B cell (primary cell): ENCODE data around the gene TNPO2. TPM values are rescaled to one million over a fixed set of nuclear protein-coding genes. Genes with fewer than 3 reads are reported as not detected.

Source experiments
- ATAC-seq: fragments of 200-7000 bp; cut with Tn5 transposase; one replicate; pipeline ENCODE4 v1.10.0; 2021; ENCODE audit warnings: low read depth, mild to moderate bottlenecking, moderate number of reproducible peaks, moderate library complexity
- CTCF ChIA-PET: fragments of 350-600 bp; sonication (Branson Sonifier 250); formaldehyde crosslinking; loops from one replicate; lab custom pipeline; 2021; ENCODE audit warnings: antibody characterized with exemption, inconsistent platforms; lab: Charles Lee
- POLR2A ChIA-PET: fragments of 350-600 bp; sonication (Branson Sonifier 250); formaldehyde crosslinking; loops from one replicate; lab custom pipeline; 2021; ENCODE audit warnings: antibody characterized with exemption; lab: Charles Lee
- DNase-seq: peaks from one replicate; pipeline ENCODE4 v3.0.0; 2013
- H2AFZ ChIP-seq: 2 replicates; pipeline ENCODE4 v1.6.1; 2012; ENCODE audit warnings: mild to moderate bottlenecking, low read depth, low read length; ENCODE audit not compliant: insufficient read depth, poor library complexity, severe bottlenecking
- H3K27ac ChIP-seq, 2 donors: 1 replicate in 1 of 2; 2 replicates in 1 of 2; pipeline ENCODE4 v1.5.1; 2012 to 2013; ENCODE audit warnings: low read length in 2 of 2, mild to moderate bottlenecking in 2 of 2, moderate library complexity in 1 of 2
- H3K27me3 ChIP-seq, 4 experiments: fragments of 200-600 bp in 1 of 4; sonication (generic) in 1 of 4; replicated peaks in 1 of 4; 1 replicate in 2 of 4; 2 replicates in 2 of 4; pipeline versions ENCODE4 v1.6.1 to v1.7.0; 2013 to 2016; ENCODE audit warnings: low read length in 3 of 4, mild to moderate bottlenecking in 2 of 4, mixed read lengths in 1 of 4, moderate library complexity in 1 of 4; ENCODE audit not compliant: insufficient read depth in 4 of 4, control insufficient read depth in 3 of 4; ENCODE audit errors: control extremely low read depth in 1 of 4
- H3K36me3 ChIP-seq, 2 experiments: replicated peaks in 1 of 2; 1 replicate in 1 of 2; 2 replicates in 1 of 2; pipeline versions ENCODE4 v1.6.1 to v1.7.1; 2013; ENCODE audit warnings: low read length in 1 of 2; ENCODE audit not compliant: insufficient read depth in 2 of 2, control insufficient read depth in 1 of 2; ENCODE audit errors: control extremely low read depth in 1 of 2, extremely low read depth in 1 of 2
- H3K4me1 ChIP-seq, 2 donors: fragments of 200-600 bp in 1 of 2; sonication (generic) in 1 of 2; 1 replicate in 1 of 2; 2 replicates in 1 of 2; pipeline versions ENCODE4 v1.5.1 to v1.6.1; 2013 to 2017; ENCODE audit warnings: low read length in 2 of 2; ENCODE audit not compliant: control insufficient read depth in 2 of 2, insufficient read depth in 2 of 2
- H3K4me2 ChIP-seq: replicated peaks from 2 replicates; pipeline ENCODE3; 2012; ENCODE audit warnings: mild to moderate bottlenecking, low read depth, low read length; ENCODE audit not compliant: poor library complexity, severe bottlenecking
- H3K4me3 ChIP-seq, 5 experiments: fragments of 200-600 bp in 1 of 5; sonication (generic) in 1 of 5; 1 replicate in 3 of 5; 2 replicates in 2 of 5; pipeline versions ENCODE4 v1.5.1 to v1.7.0; 2011 to 2016; ENCODE audit warnings: low read length in 4 of 5, mild to moderate bottlenecking in 4 of 5, low read depth in 2 of 5, control low read depth in 1 of 5, moderate library complexity in 1 of 5; ENCODE audit not compliant: insufficient read depth in 1 of 5; ENCODE audit errors: control extremely low read depth in 1 of 5, extremely low read depth in 1 of 5
- H3K79me2 ChIP-seq: fragments of 200-600 bp; sonication (generic); one replicate; pipeline ENCODE4 v1.6.0; 2016; ENCODE audit warnings: low read length; ENCODE audit not compliant: control insufficient read depth, insufficient read depth
- H3K9ac ChIP-seq: fragments of 200-600 bp; sonication (generic); 2 replicates; pipeline ENCODE4 v1.6.1; 2017; ENCODE audit warnings: mild to moderate bottlenecking, low read length, moderate library complexity
- H3K9me3 ChIP-seq, 3 donors: one replicate each; pipeline versions ENCODE4 v1.6.1 to v1.7.1; 2013; ENCODE audit warnings: low read length in 2 of 3; ENCODE audit not compliant: control insufficient read depth in 2 of 3, insufficient read depth in 1 of 3; ENCODE audit errors: control extremely low read depth in 1 of 3
- H4K20me1 ChIP-seq: 2 replicates; pipeline ENCODE4 v1.6.0; 2012; ENCODE audit warnings: mild to moderate bottlenecking, low read length; ENCODE audit not compliant: insufficient read depth, control insufficient read depth, poor library complexity, severe bottlenecking
- H3K27ac Mint-ChIP-seq: one replicate; pipeline ENCODE4 v1.8.0; 2021; ENCODE audit warnings: mixed read lengths
- H3K27me3 Mint-ChIP-seq: one replicate; pipeline ENCODE4 v1.8.0; 2021; ENCODE audit warnings: mixed read lengths
- H3K4me1 Mint-ChIP-seq: one replicate; pipeline ENCODE4 v1.8.0; 2021; ENCODE audit warnings: mixed read lengths
- H3K4me3 Mint-ChIP-seq: one replicate; pipeline ENCODE4 v1.8.0; 2021; ENCODE audit warnings: mixed read lengths
- H3K9me3 Mint-ChIP-seq: one replicate; pipeline ENCODE4 v1.8.0; 2022; ENCODE audit warnings: mixed read lengths; ENCODE audit not compliant: insufficient read depth
- EZH2 ChIP-seq: IDR thresholded peaks from 2 replicates; pipeline ENCODE4 v1.6.1; 2012; ENCODE audit warnings: borderline replicate concordance, low read depth, mild to moderate bottlenecking, moderate library complexity, low read length; ENCODE audit not compliant: insufficient read depth, poor library complexity, severe bottlenecking
- WGBS: methylation state at CpG from one replicate; pipeline ENCODE4 v1.1.5; 2013; ENCODE audit warnings: missing lambda C conversion rate; ENCODE audit not compliant: insufficient coverage; 5-methylcytosine and 5-hydroxymethylcytosine counted together
- intact Hi-C: fragments of 100-400 bp; cut with micrococcal nuclease; formaldehyde crosslinking; loops from one replicate; pipeline ENCODE4 v1.10.0; 2022
- polyA plus RNA-seq: library from polyadenylated mRNA; depleted of rRNA; stranded (reverse); fragments of >200 nt; gene quantifications from 2 replicates; pipeline ENCODE4 v1.2.3, GENCODE V29; 2012
- total RNA-seq, 2 donors: library from RNA; stranded (reverse); fragments of 120-200 nt in 1 of 2; gene quantifications; 1 replicate in 1 of 2; 2 replicates in 1 of 2; pipeline versions ENCODE4 v1.2.3 to v1.2.4, GENCODE V29; 2013 to 2022
- TF ChIP-seq, protein P1 (sequence below): fragments of 200-600 bp; IDR thresholded peaks from one replicate; pipeline ENCODE4 v1.8.0; 2022; ENCODE audit warnings: antibody characterized with exemption, mild to moderate bottlenecking

The TNPO2 gene
- total and polyA plus RNA-seq, 2 donors (not counting 1 experiment from before 2014, with no cell fraction given) = 73.7 to 85.6 TPM

DNA sequence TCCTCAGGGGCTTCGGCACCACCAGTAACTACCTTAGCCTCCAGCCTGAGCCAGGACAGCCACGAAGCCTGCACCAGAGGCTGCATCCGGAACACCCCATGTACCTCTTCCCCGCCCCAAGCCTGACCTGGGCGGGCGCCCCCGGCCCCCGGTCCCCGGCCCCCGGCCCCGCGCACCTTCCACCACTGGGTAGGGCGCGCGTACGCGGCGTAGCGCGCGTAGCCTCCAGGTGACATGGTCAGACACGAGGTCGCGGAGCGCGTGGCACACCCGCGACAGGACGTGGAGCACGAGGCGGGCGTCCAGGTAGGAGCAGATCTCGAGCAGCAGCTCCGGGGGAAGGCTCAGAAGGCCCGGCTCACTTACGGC is 27.8 kb downstream of the TNPO2 start:
- H3K4me3 Mint-ChIP-seq = peak overlapping the region; percentile 94
- no peaks in the 10 kb centered on the region for H3K9me3 Mint-ChIP-seq
- Histone ChIP-seq H2AFZ (peak overlapping the region; percentile 90), H3K79me2 (no peaks in the 10 kb centered on the region), H3K4me2 (peak overlapping the region; percentile 99), H3K4me3 (peak overlapping the region in 4 of 5 experiments; percentile 64 to 88 (median 79)), H3K4me1 (peaks cover 13 to 17% of the 10 kb centered on the region in 2 donors), H3K27me3 (no peaks in the 10 kb centered on the region), H3K9me3 (no peaks in the 10 kb centered on the region), H3K36me3 (peaks cover 0 to 4% of the 10 kb centered on the region in 2 experiments), H4K20me1 (no peaks in the 10 kb centered on the region), H3K9ac (peak overlapping the region; percentile 79), H3K27ac (peak overlapping the region; percentile 85 to 93)
- peak overlapping the region; percentile 98 for H3K27ac Mint-ChIP-seq
- whole genome bisulfite sequencing = 4% methylated on average over 36 of the region's 36 CpGs
- H3K27me3 Mint-ChIP-seq = no peaks in the 10 kb centered on the region
- ChIA-PET CTCF (interaction anchor here (0.5 to 3.5 kb wide), 5 partner anchors 15 to 132 kb away, joined by 3 to 16 read pairs (median 6); no protein-coding TSS in a partner anchor), POLR2A (interaction anchor here (0.6 to 2.6 kb wide), 8 partner anchors 14 to 242 kb away, joined by 3 to 12 read pairs (median 6); partner anchors contain the start of genes CALR, DHPS and RTBDN)
- DNase-seq (no peak), ATAC-seq (no peak)
- TF ChIP-seq EZH2 = no peak
- TF ChIP-seq, protein P1, sequence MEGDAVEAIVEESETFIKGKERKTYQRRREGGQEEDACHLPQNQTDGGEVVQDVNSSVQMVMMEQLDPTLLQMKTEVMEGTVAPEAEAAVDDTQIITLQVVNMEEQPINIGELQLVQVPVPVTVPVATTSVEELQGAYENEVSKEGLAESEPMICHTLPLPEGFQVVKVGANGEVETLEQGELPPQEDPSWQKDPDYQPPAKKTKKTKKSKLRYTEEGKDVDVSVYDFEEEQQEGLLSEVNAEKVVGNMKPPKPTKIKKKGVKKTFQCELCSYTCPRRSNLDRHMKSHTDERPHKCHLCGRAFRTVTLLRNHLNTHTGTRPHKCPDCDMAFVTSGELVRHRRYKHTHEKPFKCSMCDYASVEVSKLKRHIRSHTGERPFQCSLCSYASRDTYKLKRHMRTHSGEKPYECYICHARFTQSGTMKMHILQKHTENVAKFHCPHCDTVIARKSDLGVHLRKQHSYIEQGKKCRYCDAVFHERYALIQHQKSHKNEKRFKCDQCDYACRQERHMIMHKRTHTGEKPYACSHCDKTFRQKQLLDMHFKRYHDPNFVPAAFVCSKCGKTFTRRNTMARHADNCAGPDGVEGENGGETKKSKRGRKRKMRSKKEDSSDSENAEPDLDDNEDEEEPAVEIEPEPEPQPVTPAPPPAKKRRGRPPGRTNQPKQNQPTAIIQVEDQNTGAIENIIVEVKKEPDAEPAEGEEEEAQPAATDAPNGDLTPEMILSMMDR = no peak
- intact Hi-C loops = loop anchor here (1.0 to 2.0 kb wide), 5 partner anchors 15 to 1191 kb away; partner anchors contain the start of genes DHPS, GET3, TNPO2 and ZNF653
- H3K4me1 Mint-ChIP-seq = peaks cover 10% of the 10 kb centered on the region

DNA sequence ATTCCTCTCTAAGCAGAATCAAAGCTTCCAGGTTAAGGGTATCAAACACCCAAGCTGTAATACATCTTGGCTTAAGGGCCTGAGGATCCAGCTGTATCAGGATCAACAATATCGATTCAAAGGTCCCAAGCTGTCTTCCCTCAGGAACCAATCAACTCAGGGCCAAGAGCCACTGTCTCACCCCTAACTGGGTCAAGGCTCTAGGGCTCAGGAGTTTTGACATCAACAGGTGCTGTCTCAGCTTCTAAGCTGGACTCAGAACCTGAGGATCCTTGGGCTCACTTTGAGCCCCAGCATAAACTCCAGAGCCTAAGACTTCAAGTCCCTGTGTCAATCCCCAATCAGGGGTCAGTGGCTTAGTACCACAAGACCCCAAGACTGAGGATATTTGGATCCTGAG is 28.2 kb downstream of the TNPO2 start:
- Histone ChIP-seq H3K4me2 (peak overlapping the region; percentile 99), H3K36me3 (no peaks in the 10 kb centered on the region), H3K27ac (no peak overlapping the region), H3K79me2 (no peaks in the 10 kb centered on the region), H3K4me3 (peak overlapping the region in 2 of 5 experiments; percentile 76 to 82), H4K20me1 (no peaks in the 10 kb centered on the region), H3K9me3 (no peaks in the 10 kb centered on the region), H3K9ac (peak overlapping the region; percentile 79), H2AFZ (peak overlapping the region; percentile 90), H3K27me3 (no peaks in the 10 kb centered on the region), H3K4me1 (peaks cover 13 to 17% of the 10 kb centered on the region in 2 donors)
- H3K27ac Mint-ChIP-seq = peak overlapping the region; percentile 78
- no peak for TF ChIP-seq EZH2
- TF ChIP-seq, protein P1 = no peak
- WGBS = 100% methylated on average over 1 of the region's 1 CpG
- POLR2A ChIA-PET = interaction anchor here (1.1 to 2.6 kb wide), 3 partner anchors 14 to 93 kb away, joined by 3 to 12 read pairs (median 8); partner anchors contain the start of gene DHPS
- H3K4me1 Mint-ChIP-seq = peaks cover 10% of the 10 kb centered on the region
- CTCF ChIA-PET = interaction anchor here (0.6 to 3.5 kb wide), 5 partner anchors 18 to 131 kb away, joined by 3 to 16 read pairs (median 4); no protein-coding TSS in a partner anchor
- H3K27me3 Mint-ChIP-seq = no peaks in the 10 kb centered on the region
- peak overlapping the region; percentile 81 for H3K4me3 Mint-ChIP-seq
- no peaks in the 10 kb centered on the region for H3K9me3 Mint-ChIP-seq
- ATAC-seq (no peak), DNase-seq (no peak)
- intact Hi-C loops = no loop called here
